Uterus (tissue), 2 donors: ENCODE results near the gene COL8A1.

Source experiments
- POLR2A ChIP-seq, 2 donors: fragments of 450-650 bp; IDR thresholded peaks; one replicate each; pipeline ENCODE4 v1.6.1; 2016; ENCODE audit warnings: antibody characterized with exemption in 2 of 2, mild to moderate bottlenecking in 1 of 2, moderate library complexity in 1 of 2
- TF ChIP-seq, protein P1 (sequence below), 4 experiments: fragments of 200-600 bp in 2 of 4; fragments of 450-650 bp in 2 of 4; sonication (generic) in 2 of 4; IDR thresholded peaks; one replicate each; pipeline ENCODE4 v1.5.1; 2016 to 2019; ENCODE audit warnings: antibody characterized with exemption in 4 of 4, mild to moderate bottlenecking in 2 of 4, moderate library complexity in 1 of 4

DNA sequence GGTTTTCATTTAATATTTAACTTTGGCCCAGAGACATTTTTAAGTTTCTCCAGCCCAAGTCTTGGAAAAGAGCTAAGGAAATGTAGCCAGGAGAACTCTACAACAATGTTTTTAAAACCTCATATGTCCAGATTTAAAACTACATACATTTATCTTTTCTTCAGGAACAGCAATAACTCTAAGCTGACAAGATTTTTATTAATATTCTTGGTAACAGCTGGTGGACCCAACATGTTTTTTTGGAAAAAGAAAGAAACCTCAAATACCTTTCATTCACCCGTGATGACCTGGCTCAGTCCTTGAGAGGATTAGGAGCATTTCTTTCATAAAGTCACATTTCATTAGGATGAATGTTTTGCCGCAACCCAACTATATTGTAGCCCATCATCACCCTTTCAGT, 128.9 kb downstream of the COL8A1 start:
- no peak for TF ChIP-seq POLR2A (IDR thresholded peaks at IDR 0.05)
- TF ChIP-seq, protein P1, sequence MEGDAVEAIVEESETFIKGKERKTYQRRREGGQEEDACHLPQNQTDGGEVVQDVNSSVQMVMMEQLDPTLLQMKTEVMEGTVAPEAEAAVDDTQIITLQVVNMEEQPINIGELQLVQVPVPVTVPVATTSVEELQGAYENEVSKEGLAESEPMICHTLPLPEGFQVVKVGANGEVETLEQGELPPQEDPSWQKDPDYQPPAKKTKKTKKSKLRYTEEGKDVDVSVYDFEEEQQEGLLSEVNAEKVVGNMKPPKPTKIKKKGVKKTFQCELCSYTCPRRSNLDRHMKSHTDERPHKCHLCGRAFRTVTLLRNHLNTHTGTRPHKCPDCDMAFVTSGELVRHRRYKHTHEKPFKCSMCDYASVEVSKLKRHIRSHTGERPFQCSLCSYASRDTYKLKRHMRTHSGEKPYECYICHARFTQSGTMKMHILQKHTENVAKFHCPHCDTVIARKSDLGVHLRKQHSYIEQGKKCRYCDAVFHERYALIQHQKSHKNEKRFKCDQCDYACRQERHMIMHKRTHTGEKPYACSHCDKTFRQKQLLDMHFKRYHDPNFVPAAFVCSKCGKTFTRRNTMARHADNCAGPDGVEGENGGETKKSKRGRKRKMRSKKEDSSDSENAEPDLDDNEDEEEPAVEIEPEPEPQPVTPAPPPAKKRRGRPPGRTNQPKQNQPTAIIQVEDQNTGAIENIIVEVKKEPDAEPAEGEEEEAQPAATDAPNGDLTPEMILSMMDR (IDR thresholded peaks at IDR 0.05) = no peak
